Cerebellar nuclear complex (tissue), 1 donor: ENCODE measurements around the gene DNAL1.
A peak's percentile ranks its signal among the peaks of the same experiment; 100 is the strongest.
"Not testable (repeated sequence)": the region's sequence is repeated elsewhere in the genome, so short reads cannot be mapped to it uniquely, and the experiment has no call there.

Experiments
- DNase-seq, 2 experiments: peaks; one replicate each; lab custom pipeline; 2025; lab: John Stamatoyannopoulos, UW

Gene DNAL1

GRCh38 chr14:73708076-73708475 lies 63.3 kb downstream of the DNAL1 start:
- not testable (repeated sequence) for DNase-seq

- no peak for DNase-seq
These were observed 65.2 kb downstream of the DNAL1 start for GRCh38 chr14:73709904-73710469.

- DNase-seq: no peak
These were observed 66.0 kb downstream of the DNAL1 start for GRCh38 chr14:73710737-73711136.

- DNase-seq: no peak
These were observed 67.3 kb downstream of the DNAL1 start for GRCh38 chr14:73712071-73712506.

- no peak for DNase-seq
These were observed 67.9 kb downstream of the DNAL1 start for GRCh38 chr14:73712540-73713180.

GRCh38 chr14:73713206-73713802 lies 68.5 kb downstream of the DNAL1 start:
- no peak for DNase-seq

GRCh38 chr14:73713803-73714655 lies 69.2 kb downstream of the DNAL1 start, which contains the start of gene PNMA1:
Gene PNMA1 (minus strand): TSS chr14:73714384. CDS start chr14:73713639, 745 bp downstream.
- peak; percentile 37 to 58 for DNase-seq

- DNase-seq: no peak
These were observed 69.9 kb downstream of the DNAL1 start for GRCh38 chr14:73714656-73715081.

GRCh38 chr14:73715707-73716106 lies 70.9 kb downstream of the DNAL1 start:
- no peak for DNase-seq

GRCh38 chr14:73717266-73717665 lies 72.5 kb downstream of the DNAL1 start:
- DNase-seq: no peak

- no peak for DNase-seq
These were observed 73.1 kb downstream of the DNAL1 start for GRCh38 chr14:73717711-73718417.

- DNase-seq: peak in 1 of 2 experiments; percentile 74
These were observed 73.8 kb downstream of the DNAL1 start for GRCh38 chr14:73718418-73719251.

GRCh38 chr14:73719361-73719760 lies 74.6 kb downstream of the DNAL1 start:
- no peak for DNase-seq

GRCh38 chr14:73719791-73720190 lies 75.0 kb downstream of the DNAL1 start:
- DNase-seq: no peak

GRCh38 chr14:73720636-73721035 lies 75.8 kb downstream of the DNAL1 start:
- no peak for DNase-seq

- no peak for DNase-seq
These were observed 76.5 kb downstream of the DNAL1 start for GRCh38 chr14:73721101-73721821.

GRCh38 chr14:73722581-73722980 lies 77.8 kb downstream of the DNAL1 start:
- DNase-seq: no peak

GRCh38 chr14:73723406-73723796 lies 78.6 kb downstream of the DNAL1 start:
- no peak for DNase-seq

- DNase-seq: no peak
These were observed 79.2 kb downstream of the DNAL1 start for GRCh38 chr14:73723797-73724661.
